Keratinocyte (primary cell): ENCODE results near the gene WNT9B. TPM values are rescaled to one million over a fixed set of nuclear protein-coding genes. Genes with fewer than 3 reads are reported as not detected.

Experiments
- DNase-seq: peaks from one replicate; pipeline ENCODE4 v3.0.0-alpha.2; 2011; ENCODE audit warnings: low read depth, missing footprints, low spot score
- FAIRE-seq: peaks from 2 replicates; lab custom pipeline; 2011; peaks lifted over from hg19 to GRCh38; lab: Jason Lieb, UNC
- H2AFZ ChIP-seq: 2 replicates; pipeline ENCODE4 v1.6.0; 2012; ENCODE audit warnings: low read length, control low read depth, inconsistent platforms; ENCODE audit not compliant: control insufficient read depth
- H3K27ac ChIP-seq: 2 replicates; pipeline ENCODE4 v1.5.1; 2011; ENCODE audit warnings: low read length; ENCODE audit not compliant: control insufficient read depth, insufficient read depth
- H3K27me3 ChIP-seq: 3 replicates; pipeline ENCODE4 v1.6.0; 2011; ENCODE audit warnings: low read length; ENCODE audit not compliant: control insufficient read depth, insufficient read depth; ENCODE audit errors: extremely low read depth
- H3K36me3 ChIP-seq, 2 experiments: 2 replicates in 1 of 2; 3 replicates in 1 of 2; pipeline ENCODE4 v1.5.1; 2011; ENCODE audit warnings: low read length in 2 of 2, mild to moderate bottlenecking in 1 of 2; ENCODE audit not compliant: control insufficient read depth in 2 of 2, insufficient read depth in 2 of 2; ENCODE audit errors: extremely low read depth in 1 of 2
- H3K4me1 ChIP-seq: 3 replicates; pipeline ENCODE4 v1.5.1; 2011; ENCODE audit warnings: low read length; ENCODE audit not compliant: control insufficient read depth, insufficient read depth; ENCODE audit errors: extremely low read depth
- H3K4me2 ChIP-seq: 3 replicates; pipeline ENCODE4 v1.6.0; 2011; ENCODE audit warnings: low read depth, low read length; ENCODE audit not compliant: control insufficient read depth, insufficient read depth; ENCODE audit errors: extremely low read depth
- H3K4me3 ChIP-seq, 3 experiments: fragments of 200-600 bp in 1 of 3; sonication (generic) in 1 of 3; 2 replicates in 2 of 3; 3 replicates in 1 of 3; pipeline ENCODE4 v1.5.1; 2011 to 2016; ENCODE audit warnings: low read length in 3 of 3, mild to moderate bottlenecking in 3 of 3, control low read depth in 2 of 3, inconsistent platforms in 1 of 3, low read depth in 1 of 3, mixed read lengths in 1 of 3, mixed run types in 1 of 3, moderate library complexity in 1 of 3; ENCODE audit not compliant: control insufficient read depth in 2 of 3, insufficient read depth in 2 of 3; ENCODE audit errors: extremely low read depth in 1 of 3
- H3K79me2 ChIP-seq: 2 replicates; pipeline ENCODE4 v1.6.0; 2012; ENCODE audit warnings: low read length; ENCODE audit not compliant: control insufficient read depth, insufficient read depth
- H3K9ac ChIP-seq: 3 replicates; pipeline ENCODE4 v1.6.0; 2011; ENCODE audit warnings: low read length; ENCODE audit not compliant: control insufficient read depth, insufficient read depth; ENCODE audit errors: extremely low read depth
- H3K9me1 ChIP-seq: 3 replicates; pipeline ENCODE4 v1.6.0; 2011; ENCODE audit warnings: low read length; ENCODE audit not compliant: control insufficient read depth, insufficient read depth; ENCODE audit errors: extremely low read depth
- H3K9me3 ChIP-seq: 2 replicates; pipeline ENCODE4 v1.5.1; 2012; ENCODE audit warnings: low read depth, low read length; ENCODE audit not compliant: control insufficient read depth
- H4K20me1 ChIP-seq: 3 replicates; pipeline ENCODE4 v1.6.0; 2011; ENCODE audit warnings: low read length; ENCODE audit not compliant: control insufficient read depth, insufficient read depth; ENCODE audit errors: extremely low read depth
- CTCF ChIP-seq, 3 experiments: IDR thresholded peaks in 1 of 3; conservative IDR thresholded peaks in 1 of 3; optimal IDR thresholded peaks in 1 of 3; 2 replicates in 2 of 3; 3 replicates in 1 of 3; pipeline versions ENCODE3 to v1.5.1; 2011; ENCODE audit warnings: low read length in 3 of 3, mild to moderate bottlenecking in 3 of 3, moderate library complexity in 2 of 3, control low read depth in 1 of 3, inconsistent platforms in 1 of 3; ENCODE audit not compliant: insufficient read depth in 2 of 3; ENCODE audit errors: extremely low read depth in 1 of 3
- EZH2 ChIP-seq: IDR thresholded peaks from one replicate; pipeline ENCODE4 v1.6.1; 2012; ENCODE audit warnings: inconsistent platforms, mild to moderate bottlenecking, low read length, moderate library complexity
- dilution Hi-C: fragments of 300-500 bp; cut with MboI; formaldehyde crosslinking; loops from one replicate; pipeline ENCODE4 v1.7.0; 2020; ENCODE audit warnings: low sequenced_read_pairs; ENCODE audit not compliant: extremely low pct_ligation_motif_present
- polyA plus RNA-seq, 5 experiments: library from polyadenylated mRNA; depleted of rRNA in 3 of 5; stranded (reverse) in 3 of 5; stranded (forward) in 1 of 5; unstranded in 1 of 5; fragments of >200 nt; gene quantifications; 1 replicate in 1 of 5; 2 replicates in 3 of 5; 3 replicates in 1 of 5; pipeline versions ENCODE4 v1.2.1 to v1.2.3, GENCODE V29; 2011 to 2012; ENCODE audit warnings: missing spikeins in 2 of 5, low read depth in 1 of 5, low replicate concordance in 1 of 5

Gene WNT9B
- polyA plus RNA-seq, 1 donor (not counting 4 experiments of a cell fraction or from before 2014, with no cell fraction given) = not detected

GRCh38 chr17:46803544-46803943 lies 47.8 kb upstream of the WNT9B start:
- no peak overlapping the region for H3K27ac ChIP-seq
- H3K9ac ChIP-seq = no peak overlapping the region
- no peaks in the 10 kb centered on the region for H3K9me1 ChIP-seq
- FAIRE-seq (no peak), DNase-seq (no peak)
- no peak overlapping the region for H3K4me2 ChIP-seq
- no peaks in the 10 kb centered on the region for H3K36me3 ChIP-seq
- TF ChIP-seq CTCF (optimal IDR thresholded peaks at IDR 0.05 in 1 of 3, IDR thresholded peaks at IDR 0.05 in 1 of 3, conservative IDR thresholded peaks at IDR 0.05 in 1 of 3; ENCODE audit: extremely low read depth in 1 of 3, insufficient read depth in 2 of 3, low read length in 3 of 3) (no peak), EZH2 (no peak)
- H3K79me2 ChIP-seq = no peaks in the 10 kb centered on the region
- H2AFZ ChIP-seq = no peak overlapping the region
- H3K4me3 ChIP-seq = no peak overlapping the region
- H4K20me1 ChIP-seq = no peaks in the 10 kb centered on the region
- no peaks in the 10 kb centered on the region for H3K27me3 ChIP-seq
- H3K4me1 ChIP-seq = no peaks in the 10 kb centered on the region
- dilution Hi-C loops = no loop called here
- H3K9me3 ChIP-seq = no peaks in the 10 kb centered on the region

- dilution Hi-C loops = no loop called here
- Histone ChIP-seq H3K9me1 (no peaks in the 10 kb centered on the region), H3K36me3 (no peaks in the 10 kb centered on the region), H3K27ac (no peak overlapping the region), H3K79me2 (no peaks in the 10 kb centered on the region), H3K9me3 (no peaks in the 10 kb centered on the region), H3K4me1 (no peaks in the 10 kb centered on the region), H3K4me2 (no peak overlapping the region), H4K20me1 (no peaks in the 10 kb centered on the region), H2AFZ (no peak overlapping the region), H3K4me3 (no peak overlapping the region), H3K27me3 (no peaks in the 10 kb centered on the region), H3K9ac (no peak overlapping the region)
- FAIRE-seq (no peak), DNase-seq (no peak)
- no peak for TF ChIP-seq EZH2
- no peak for TF ChIP-seq CTCF (optimal IDR thresholded peaks at IDR 0.05 in 1 of 3, IDR thresholded peaks at IDR 0.05 in 1 of 3, conservative IDR thresholded peaks at IDR 0.05 in 1 of 3; ENCODE audit: extremely low read depth in 1 of 3, insufficient read depth in 2 of 3, low read length in 3 of 3)
Observed at GRCh38 chr17:46805771-46806170, 45.6 kb upstream of the WNT9B start.
